DMS53 (cell line): ENCODE measurements around the gene CISD3.

Experiments
- DNase-seq: peaks from one replicate; lab custom pipeline; 2025; lab: John Stamatoyannopoulos, UW

Gene CISD3

DNA sequence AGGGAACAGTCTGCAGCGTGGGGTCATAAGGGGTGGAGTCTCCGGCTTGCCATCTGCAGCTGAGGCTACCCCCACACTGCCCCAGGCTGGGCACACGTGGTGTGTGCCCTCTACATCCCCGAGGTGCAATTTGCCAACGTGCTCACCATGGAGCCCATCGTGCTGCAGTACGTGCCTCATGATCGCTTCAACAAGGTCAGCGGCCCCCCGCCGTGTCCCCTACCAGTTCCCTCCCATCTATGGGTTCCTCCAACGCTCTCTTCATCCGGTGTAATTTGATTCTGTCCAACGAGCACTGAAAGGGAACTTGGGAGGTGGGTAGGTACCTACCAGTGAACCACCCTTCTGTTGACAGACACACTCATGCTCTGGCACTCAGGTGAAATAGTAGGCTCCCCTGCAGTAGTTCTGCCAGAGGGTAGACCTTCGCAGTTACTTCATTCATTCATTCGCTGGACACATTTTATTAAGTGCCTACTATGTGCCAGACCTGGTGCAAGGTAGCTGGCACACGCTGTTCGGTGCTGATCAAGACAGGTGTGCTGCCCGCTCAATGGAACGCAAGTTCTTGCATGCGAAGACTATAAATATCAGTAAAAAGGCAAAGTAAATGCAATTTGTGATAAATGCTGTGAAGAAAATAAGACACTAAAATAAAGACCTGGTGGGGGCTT lies 22.3 kb upstream of the CISD3 start:
- DNase-seq, result no peak

DNA sequence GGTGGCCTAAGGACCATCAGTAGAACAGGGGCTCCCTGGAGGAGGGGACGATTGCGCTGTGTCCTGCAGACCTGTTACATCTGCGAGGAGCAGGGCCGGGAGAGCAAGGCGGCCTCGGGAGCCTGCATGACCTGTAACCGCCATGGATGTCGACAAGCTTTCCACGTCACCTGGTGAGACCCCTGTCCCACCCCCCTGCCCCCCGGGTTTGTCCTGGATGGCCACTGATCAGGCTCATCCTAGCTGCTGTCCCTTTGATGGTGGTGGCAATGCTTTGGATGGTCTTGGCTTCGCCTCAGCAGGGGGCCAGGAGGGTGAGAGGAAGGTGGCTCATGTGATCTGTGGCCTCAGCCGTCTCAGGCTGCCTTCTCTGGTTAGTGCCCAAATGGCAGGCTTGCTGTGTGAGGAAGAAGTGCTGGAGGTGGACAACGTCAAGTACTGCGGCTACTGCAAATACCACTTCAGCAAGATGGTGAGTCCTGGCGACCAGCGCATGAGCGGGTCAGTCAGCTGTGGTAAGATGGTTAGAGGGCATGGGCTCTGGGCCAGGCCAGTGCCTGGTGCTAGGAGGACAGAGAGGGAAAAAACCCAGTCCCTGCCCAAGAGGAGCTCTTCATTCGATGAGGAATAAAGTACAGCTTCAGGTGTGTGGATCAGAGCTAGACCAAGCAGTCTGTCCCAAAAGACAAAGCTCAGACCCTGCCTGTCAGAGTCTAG lies 20.9 kb upstream of the CISD3 start:
- DNase-seq, result no peak

DNA sequence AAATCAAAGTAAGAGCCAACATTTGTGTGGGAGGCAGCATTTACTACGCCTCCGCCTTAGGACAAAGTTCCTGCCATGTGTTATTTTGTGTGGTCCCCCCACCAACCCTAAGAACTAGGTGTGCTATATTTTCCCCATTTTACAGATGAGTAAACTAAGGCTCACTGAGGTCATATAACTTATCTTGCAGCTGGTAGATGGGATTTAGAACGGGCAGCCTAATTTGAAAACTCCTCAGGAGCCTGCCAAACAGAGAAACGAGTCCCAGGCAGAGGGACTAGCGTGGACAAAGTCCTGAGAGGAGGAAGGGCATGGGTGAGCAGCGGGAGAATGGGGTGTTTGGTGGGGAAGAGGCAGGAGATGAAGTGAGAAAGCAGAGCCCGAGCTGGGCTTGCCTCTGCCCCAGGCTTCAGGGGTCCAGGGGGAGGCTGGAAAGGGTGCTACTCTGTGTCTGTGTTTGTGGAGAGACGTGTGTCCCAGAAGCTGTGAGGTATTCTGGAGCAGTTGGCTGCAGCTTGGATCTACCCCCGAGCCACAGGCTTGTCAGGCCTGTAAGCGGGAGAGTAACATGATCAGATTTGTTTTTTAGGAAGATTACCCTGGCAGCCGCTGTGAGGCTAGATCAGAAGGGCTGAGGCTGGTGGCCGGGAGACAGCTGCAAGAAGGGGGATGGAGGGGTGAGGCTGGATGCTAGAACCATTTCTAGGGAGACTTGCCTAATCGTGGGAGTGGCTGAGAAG lies 20.1 kb upstream of the CISD3 start:
- no peak for DNase-seq

DNA sequence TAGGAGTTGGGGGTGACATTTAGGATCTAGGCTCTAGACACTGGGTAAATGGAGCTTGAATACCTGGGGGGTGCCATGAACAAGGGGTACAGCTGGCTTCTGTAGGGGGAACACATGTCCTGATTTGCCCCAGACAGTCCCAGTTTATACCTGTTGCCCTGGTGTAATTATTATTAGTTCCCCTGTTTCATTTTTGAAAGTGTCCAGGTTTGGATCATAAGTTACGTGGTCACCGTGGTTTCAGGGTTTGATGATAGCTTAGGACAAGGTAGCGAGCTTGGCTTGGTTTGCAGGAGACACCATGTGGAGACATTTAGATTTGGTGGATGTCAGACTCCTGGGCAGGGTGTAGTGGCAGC lies 19.6 kb upstream of the CISD3 start:
- no peak for DNase-seq

DNA sequence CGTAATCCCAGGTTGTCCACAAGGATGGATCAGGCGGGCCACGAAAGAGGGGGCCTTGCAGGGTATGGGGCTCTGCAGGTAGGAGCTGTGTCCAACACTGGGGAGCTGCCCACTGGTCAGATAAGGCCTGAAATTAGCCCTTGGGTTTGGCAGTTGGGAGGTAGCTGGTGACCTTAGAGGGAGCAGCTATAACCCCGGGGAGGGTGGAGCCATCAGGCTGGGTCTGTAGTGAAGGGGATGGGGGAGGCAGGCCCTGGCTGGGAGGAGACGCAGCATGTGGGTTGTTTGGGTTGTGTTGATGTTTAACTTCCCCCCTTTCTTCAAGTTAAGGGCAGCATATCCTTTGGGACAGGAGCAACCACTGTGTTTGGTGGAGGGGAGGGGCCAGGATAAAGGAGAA lies 19.2 kb upstream of the CISD3 start:
- no peak for DNase-seq

DNA sequence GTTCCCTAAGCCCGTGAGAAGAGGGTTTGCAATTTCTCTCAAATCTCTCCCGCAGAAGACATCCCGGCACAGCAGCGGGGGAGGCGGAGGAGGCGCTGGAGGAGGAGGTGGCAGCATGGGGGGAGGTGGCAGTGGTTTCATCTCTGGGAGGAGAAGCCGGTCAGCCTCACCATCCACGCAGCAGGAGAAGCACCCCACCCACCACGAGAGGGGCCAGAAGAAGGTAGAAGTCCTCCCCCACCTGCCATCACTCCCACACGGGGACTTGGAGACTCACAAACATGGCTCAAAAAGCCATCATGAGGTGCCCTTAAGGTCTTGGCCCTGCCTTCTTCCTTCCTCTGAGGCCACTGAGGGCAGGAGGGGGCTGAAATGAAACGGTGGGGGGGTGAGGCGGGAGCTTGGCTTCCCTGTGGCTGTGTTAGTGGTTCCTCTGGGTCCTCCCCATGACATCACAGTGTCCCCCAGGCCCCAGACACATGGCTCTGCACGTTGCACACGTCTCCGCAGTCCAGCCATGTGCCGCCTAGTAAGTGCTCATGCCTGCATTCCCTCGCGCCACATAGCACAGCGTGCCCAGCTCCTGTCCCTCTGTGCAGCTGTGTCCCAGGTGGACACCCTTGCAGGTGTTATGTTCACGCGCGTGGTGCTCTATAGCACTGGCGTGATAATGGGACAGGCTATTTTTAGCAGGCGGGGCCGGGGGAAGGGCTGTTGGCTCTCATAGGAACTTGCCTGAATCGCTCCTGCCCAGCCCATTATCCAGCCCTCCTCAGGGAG lies 18.2 kb upstream of the CISD3 start:
- DNase-seq, result peak; percentile 52

DNA sequence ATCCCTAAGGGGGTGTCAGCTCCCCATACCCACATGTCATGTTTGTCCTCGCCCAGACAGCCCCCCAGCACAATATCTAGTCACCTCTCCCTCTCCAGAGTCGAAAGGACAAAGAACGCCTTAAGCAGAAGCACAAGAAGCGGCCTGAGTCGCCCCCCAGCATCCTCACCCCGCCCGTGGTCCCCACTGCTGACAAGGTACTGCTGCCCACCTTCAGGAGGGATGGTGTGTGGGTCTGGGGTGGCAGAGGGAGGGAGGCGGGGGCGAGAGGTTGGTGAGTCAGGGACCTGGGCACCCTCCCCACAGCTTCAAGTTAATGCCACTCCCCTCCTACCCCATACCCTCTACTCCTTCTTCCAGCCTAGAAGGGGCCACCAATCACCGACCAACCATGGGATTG lies 17.5 kb upstream of the CISD3 start:
- DNase-seq, result no peak

DNA sequence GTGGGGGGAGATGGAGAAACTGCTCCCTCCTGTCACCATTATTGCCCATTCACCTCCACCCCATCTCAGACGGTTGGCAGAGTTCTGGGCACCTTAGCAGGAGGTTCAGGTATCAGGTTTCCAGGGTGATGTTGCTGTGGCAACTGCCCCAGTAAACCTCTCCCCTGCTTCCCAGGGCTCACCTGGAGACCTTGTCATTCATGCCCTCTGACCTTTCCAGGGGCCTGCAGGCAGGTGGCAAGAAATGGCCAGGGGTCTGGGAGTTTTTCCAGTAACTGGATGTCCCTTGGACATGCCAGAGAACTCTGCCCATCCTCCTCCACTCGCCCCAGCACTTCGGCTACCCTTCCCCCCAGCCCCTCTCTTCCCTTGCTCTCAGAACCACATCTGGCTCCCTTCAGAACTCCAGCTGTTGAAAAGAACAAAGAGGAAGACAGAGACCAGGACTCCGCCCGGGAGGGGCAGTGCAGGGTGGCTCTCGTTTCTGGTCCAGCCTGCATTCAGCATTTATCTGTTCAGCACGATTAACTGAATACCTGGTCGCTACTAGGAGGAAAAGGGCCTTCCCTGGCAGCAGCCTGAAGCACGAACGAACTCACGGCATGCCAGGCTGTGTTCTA lies 16.6 kb upstream of the CISD3 start:
- no peak for DNase-seq

DNA sequence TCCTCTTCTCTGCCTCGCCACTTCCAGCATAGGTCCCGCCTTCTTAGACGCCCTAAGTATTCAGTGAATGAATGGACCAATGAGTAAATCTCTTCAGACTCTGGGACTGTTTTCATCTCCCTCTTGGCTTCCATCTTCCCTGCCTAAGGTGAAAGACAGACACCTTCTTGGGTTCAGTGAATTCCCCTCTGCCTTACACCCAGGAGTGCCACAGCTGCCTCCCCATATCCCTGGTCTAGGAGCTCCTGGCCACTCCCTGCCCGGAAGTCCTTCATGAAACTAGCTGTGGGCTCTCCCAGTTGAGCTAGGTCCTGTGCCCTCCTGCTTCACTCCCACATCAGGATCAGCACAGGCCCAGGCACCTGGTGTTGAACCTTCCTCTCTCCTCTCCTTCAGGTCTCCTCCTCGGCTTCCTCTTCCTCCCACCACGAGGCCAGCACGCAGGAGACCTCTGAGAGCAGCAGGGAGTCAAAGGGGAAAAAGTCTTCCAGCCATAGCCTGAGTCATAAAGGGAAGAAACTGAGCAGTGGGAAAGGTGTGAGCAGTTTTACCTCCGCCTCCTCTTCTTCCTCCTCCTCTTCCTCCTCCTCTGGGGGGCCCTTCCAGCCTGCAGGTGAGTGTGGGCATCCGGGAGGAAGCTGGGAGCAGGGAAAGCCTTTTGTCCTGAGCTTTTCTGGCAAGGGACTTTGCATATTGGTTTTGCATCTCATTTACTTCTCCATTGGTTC lies 14.8 kb upstream of the CISD3 start:
- DNase-seq, result no peak

DNA sequence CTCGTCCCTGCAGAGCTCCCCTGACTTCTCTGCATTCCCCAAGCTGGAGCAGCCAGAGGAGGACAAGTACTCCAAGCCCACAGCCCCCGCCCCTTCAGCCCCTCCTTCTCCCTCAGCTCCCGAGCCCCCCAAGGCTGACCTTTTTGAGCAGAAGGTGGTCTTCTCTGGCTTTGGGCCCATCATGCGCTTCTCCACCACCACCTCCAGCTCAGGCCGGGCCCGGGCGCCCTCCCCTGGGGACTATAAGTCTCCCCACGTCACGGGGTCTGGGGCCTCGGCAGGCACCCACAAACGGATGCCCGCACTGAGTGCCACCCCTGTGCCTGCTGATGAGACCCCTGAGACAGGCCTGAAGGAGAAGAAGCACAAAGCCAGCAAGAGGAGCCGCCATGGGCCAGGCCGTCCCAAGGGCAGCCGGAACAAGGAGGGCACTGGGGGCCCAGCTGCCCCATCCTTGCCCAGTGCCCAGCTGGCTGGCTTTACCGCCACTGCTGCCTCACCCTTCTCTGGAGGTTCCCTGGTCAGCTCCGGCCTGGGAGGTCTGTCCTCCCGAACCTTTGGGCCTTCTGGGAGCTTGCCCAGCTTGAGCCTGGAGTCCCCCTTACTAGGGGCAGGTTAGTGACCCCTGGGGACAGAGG lies 13.7 kb upstream of the CISD3 start:
- no peak for DNase-seq

DNA sequence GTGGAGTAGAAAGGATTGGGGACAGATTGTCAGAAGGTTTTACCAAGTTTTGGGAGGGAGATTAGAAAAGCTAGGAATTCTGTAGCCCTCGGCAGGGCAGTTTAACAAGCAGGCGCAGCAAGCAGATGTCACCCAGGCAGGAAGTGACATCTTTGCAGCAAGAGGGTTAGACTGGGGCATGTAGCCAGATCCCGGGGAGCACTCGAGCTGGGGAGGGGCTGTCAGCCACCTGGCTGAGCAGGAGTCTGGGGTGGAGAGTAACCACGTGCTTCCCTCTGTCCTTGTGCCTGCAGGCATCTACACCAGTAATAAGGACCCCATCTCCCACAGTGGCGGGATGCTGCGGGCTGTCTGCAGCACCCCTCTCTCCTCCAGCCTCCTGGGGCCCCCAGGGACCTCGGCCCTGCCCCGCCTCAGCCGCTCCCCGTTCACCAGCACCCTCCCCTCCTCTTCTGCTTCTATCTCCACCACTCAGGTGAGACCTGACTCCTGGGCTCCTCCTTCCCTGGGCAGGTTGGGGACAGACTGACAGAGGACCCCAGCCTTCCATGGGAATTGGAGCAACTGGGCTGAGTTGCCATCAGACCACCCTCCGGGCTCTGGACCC lies 12.9 kb upstream of the CISD3 start:
- no peak for DNase-seq

DNA sequence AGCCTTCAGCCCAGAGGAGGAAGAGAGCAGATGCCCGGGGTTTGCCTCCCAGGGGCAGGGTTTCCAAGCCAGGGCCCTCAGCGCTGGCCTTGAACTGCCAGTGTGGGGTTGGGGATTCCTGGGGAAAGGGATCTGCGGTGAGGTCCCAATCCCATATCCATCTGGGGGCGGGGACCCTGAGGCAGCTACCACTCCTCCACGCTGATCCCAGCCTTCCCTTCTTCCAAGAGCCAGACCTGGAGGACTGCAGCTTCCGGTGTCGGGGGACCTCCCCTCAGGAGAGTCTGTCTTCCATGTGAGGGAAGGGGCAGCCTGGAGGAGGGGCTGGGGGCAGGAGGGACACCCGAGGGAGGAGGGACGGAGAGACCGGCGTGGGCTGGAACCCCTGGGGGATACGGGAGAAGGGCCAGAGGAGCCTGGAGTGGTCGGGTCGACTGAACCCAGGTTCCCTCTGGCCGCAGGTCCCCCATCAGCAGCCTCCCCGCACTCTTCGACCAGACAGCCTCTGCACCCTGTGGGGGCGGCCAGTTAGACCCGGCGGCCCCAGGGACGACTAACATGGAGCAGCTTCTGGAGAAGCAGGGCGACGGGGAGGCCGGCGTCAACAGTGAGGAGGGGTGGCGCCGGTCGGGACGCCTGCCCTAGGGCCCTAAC lies 10.7 kb upstream of the CISD3 start:
- DNase-seq, result no peak

DNA sequence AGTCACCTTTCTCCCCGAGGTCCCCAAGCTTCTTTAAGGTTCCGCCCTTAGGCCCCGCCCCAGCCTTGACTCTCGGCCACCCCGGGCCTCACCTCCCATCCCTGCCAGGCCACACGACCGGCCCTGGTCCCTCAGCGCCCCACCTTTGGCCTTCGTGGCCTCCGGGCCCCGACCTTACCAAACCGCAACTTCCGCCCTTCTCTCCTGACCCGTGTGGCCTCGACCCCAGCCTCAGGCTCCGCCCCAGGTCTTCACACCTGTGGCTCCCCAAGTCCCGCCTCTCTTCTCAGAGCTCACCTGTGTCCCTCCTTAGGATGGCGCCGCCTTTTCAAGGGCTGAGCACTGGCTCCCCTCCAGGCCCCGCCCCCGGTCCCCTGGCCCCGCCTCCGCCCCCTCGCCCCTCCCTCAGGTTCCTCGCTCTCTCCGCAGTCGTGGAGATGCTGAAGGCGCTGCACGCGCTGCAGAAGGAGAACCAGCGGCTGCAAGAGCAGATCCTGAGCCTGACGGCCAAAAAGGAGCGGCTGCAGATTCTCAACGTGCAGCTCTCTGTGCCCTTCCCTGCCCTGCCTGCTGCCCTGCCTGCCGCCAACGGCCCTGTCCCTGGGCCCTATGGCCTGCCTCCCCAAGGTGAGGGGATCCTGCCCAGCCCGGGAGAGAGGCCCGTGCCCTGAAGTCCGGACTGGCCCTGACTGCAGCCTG lies 10.0 kb upstream of the CISD3 start:
- peak; percentile 16 for DNase-seq

DNA sequence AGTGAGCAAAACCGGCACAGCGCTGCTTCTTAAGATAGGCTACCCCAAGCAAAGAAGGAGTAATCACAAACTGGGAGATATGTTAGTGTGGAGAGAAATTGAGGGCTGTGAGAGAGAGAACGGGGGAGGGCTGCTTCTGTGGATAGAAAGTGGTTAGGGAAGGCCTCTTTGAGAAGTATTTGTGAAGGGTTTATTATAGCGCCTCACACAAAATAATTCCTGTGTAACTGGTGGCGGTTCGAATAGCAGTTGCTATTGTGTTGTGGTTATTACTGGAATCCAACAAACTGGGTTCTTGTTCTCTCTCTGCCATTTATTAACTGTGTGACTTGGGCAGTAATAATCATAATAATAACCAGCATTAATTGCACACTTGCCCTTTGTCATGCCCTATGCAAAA lies 9.2 kb upstream of the CISD3 start:
- no peak for DNase-seq

DNA sequence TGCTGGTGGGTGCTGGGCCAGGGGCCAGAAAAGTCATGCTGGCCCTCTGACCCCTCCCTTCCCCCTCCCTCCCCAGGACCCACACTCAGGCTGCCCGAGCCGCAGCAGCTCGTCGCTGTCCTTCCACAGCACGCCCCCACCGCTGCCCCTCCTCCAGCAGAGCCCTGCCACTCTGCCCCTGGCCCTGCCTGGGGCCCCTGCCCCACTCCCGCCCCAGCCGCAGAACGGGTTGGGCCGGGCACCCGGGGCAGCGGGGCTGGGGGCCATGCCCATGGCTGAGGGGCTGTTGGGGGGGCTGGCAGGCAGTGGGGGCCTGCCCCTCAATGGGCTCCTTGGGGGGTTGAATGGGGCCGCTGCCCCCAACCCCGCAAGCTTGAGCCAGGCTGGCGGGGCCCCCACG lies 8.3 kb upstream of the CISD3 start:
- no peak for DNase-seq

DNA sequence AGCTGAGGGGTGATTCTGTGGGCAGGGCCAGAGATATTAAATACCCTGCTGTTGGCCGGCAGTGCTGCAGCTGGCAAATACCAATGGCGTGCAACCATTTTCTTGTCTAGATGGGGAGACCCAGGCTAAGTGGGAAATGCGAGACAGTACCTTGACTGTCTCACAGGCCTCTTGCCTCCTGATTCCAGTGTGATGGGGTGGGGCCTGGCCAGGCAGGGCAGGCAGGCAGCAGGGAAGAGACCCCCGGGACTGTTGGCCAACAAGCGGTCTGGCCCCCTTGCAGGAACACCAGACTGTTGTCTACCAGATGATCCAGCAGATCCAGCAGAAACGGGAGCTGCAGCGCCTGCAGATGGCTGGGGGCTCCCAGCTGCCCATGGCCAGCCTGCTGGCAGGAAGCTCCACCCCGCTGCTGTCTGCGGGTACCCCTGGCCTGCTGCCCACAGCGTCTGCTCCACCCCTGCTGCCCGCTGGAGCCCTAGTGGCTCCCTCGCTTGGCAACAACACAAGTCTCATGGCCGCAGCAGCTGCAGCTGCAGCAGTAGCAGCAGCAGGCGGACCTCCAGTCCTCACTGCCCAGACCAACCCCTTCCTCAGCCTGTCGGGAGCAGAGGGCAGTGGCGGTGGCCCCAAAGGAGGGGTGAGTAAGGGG lies 5.7 kb upstream of the CISD3 start:
- DNase-seq, result peak; percentile 75

DNA sequence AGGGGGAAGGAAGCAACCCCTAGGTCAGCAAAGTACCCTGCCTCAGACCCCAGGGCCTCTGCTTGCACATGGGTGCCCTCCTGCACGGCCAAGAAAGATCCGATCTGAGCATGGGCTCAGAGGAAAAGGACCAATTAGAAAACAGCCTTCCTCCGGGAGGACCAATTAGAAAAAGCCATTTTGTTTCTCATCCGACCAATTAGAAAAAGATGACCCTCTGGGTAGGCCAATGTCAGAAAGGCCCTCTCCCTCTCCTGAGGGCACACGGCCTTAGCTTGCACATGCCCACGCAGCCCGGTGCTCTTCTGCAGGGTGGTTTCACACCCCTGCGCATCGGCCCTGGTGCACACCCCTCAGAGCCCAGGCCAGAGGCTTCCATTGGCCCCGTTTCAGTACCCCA lies 5.1 kb upstream of the CISD3 start:
- DNase-seq, result peak; percentile 46

DNA sequence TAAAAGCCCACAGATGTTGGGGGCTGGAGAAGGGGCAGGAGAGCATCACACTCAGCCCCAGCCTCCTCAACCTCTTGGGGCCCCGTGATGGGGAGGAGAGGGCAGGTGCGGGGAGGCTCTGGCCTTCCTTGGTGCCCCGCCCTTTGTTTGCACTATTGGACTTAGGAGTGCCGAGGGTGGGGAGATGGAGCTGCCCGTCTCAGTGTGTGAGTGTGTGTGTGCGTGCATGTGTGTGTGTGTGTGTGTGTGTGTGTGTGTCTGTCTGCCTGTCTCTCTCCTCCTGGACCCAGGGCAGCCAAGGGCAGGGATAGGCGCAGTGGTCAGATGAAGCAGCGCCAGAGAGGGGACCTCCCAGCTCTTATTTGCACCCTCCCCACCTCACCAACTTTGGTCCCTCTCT lies 4.0 kb upstream of the CISD3 start:
- peak; percentile 63 for DNase-seq

DNA sequence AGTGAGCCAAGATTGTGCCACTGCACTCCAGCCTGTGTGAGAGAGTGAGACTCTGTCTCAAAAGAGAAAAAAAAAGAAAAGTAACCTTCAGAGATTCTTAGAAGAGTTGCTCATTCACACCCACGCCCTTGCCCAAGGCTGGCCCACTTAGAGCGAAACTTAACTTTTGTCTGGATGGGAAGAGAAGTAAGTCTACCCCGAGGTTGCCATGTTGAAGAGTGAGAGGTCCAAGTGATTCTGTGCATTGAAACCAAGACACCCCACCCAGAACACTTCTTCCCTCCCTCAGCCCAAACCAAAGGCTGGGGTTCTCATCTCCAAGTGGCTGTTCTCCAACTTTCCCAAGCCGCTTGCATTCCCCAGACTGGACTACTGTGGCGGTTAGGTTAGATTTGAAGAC lies 2.4 kb upstream of the CISD3 start:
- no peak for DNase-seq
